Breast epithelium (tissue), 4 donors: ENCODE measurements around the gene DDX31. TPM values are rescaled to one million over a fixed set of nuclear protein-coding genes. Genes with fewer than 3 reads are reported as not detected.

ENCODE experiments used
- DNase-seq, 2 donors: peaks; one replicate each; pipeline ENCODE4 v3.0.0-alpha.2; 2019; ENCODE audit warnings: low spot score in 2 of 2
- H3K27ac ChIP-seq, 2 donors: fragments of 200-600 bp; sonication (generic) in 1 of 2; one replicate each; pipeline ENCODE4 v1.5.1; 2016 to 2019; ENCODE audit warnings: mild to moderate bottlenecking in 1 of 2
- H3K27me3 ChIP-seq, 2 donors: fragments of 200-600 bp; sonication (generic) in 1 of 2; one replicate each; pipeline versions ENCODE4 v1.5.1 to v1.6.0; 2017 to 2019; ENCODE audit warnings: control low read depth in 1 of 2, mild to moderate bottlenecking in 1 of 2
- H3K36me3 ChIP-seq: fragments of 200-600 bp; one replicate; pipeline ENCODE4 v1.5.1; 2019
- H3K4me1 ChIP-seq, 2 donors: fragments of 200-600 bp; sonication (generic); one replicate each; pipeline ENCODE4 v1.5.1; 2016 to 2019; ENCODE audit warnings: control low read depth in 1 of 2
- H3K4me3 ChIP-seq, 3 donors: fragments of 200-600 bp; sonication (generic); 1 replicate in 2 of 3; 2 replicates in 1 of 3; pipeline ENCODE4 v1.5.1; 2016 to 2019; ENCODE audit warnings: mild to moderate bottlenecking in 3 of 3, moderate library complexity in 2 of 3
- H3K9me3 ChIP-seq, 2 donors: fragments of 200-600 bp; sonication (generic) in 1 of 2; one replicate each; pipeline ENCODE4 v1.5.1; 2016 to 2019; ENCODE audit warnings: control low read depth in 1 of 2
- CTCF ChIP-seq, 3 donors: fragments of 450-650 bp; IDR thresholded peaks; one replicate each; pipeline ENCODE4 v1.5.1; 2016 to 2017; ENCODE audit warnings: antibody characterized with exemption in 3 of 3, mild to moderate bottlenecking in 3 of 3, moderate library complexity in 3 of 3
- POLR2A ChIP-seq: fragments of 450-650 bp; IDR thresholded peaks from one replicate; pipeline ENCODE4 v1.6.1; 2016; ENCODE audit warnings: antibody characterized with exemption, mild to moderate bottlenecking, moderate library complexity
- POLR2AphosphoS5 ChIP-seq, 3 donors: sonication (generic); formaldehyde crosslinking; IDR thresholded peaks; one replicate each; pipeline ENCODE4 v1.6.1; 2017; ENCODE audit warnings: antibody characterized with exemption in 3 of 3
- intact Hi-C: fragments of 100-400 bp; cut with DNase I; formaldehyde crosslinking; loops from one replicate; pipeline ENCODE4 v1.15.1; 2023; ENCODE audit warnings: low total_unique reads
- total RNA-seq, 3 donors: library from RNA; depleted of rRNA; stranded (reverse); fragments of >200 nt; gene quantifications; one replicate each; pipeline ENCODE4 v1.1.0, GENCODE V29; 2016

The DDX31 gene
- total RNA-seq, 3 donors from 2014 or later = 10.2 to 23.6 (median 19.0) TPM

DNA sequence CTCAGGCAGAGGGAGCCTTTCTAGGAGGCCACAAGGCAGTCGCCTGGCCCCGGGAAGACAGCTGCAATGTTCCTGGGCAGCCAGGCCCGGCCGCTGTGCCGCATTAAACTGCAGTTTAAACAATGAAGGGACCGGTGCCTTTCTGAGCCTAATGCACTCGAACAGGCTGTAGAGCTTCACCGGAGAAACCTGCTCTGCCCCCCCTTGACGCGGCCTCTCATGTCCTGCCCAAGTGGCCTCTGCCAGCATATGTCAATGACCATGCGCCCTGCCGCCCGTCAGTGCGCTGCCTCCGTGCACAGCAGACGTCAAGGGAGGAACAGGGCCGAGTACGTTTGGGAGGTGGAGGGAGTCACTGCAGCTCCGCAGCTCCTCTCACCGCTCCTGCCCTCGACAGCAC is 125.8 kb downstream of the DDX31 start:
- no peak for DNase-seq
- H3K9me3 ChIP-seq = no peaks in the 10 kb centered on the region
- H3K4me1 ChIP-seq = no peaks in the 10 kb centered on the region
- intact Hi-C loops = no loop called here
- no peak overlapping the region for H3K27ac ChIP-seq
- no peak overlapping the region for H3K4me3 ChIP-seq
- H3K36me3 ChIP-seq = no peaks in the 10 kb centered on the region
- no peak for TF ChIP-seq POLR2AphosphoS5 (IDR thresholded peaks at IDR 0.05)
- TF ChIP-seq CTCF (IDR thresholded peaks at IDR 0.05) = no peak
- TF ChIP-seq POLR2A = no peak
- H3K27me3 ChIP-seq = peaks cover 0 to 3% of the 10 kb centered on the region in 2 donors

DNA sequence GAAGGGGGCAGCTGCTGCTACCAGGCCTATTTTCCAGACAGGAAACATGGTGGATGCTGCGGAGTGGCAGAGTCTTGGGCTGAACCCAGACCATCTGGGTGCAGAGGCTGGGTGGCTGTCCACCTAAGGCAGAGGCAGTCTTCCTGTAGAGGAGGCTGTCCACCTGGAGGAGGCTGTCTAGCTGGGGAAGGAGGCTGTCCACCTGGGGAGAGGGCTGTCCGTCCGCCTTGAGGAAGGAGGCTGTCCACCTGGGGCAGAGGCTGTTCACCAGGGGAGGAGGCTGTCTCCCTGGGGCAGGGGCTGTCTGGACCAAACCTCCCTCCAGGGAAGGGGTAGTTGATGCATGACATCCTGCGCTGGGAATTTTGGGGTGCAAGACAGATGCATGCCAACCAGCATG is 126.5 kb downstream of the DDX31 start:
- Histone ChIP-seq H3K27me3 (peaks cover 0 to 3% of the 10 kb centered on the region in 2 donors), H3K4me3 (no peak overlapping the region), H3K36me3 (no peaks in the 10 kb centered on the region), H3K4me1 (no peaks in the 10 kb centered on the region), H3K9me3 (no peaks in the 10 kb centered on the region), H3K27ac (no peak overlapping the region)
- intact Hi-C loops = no loop called here
- no peak for DNase-seq
- TF ChIP-seq POLR2A = no peak
- no peak for TF ChIP-seq POLR2AphosphoS5 (IDR thresholded peaks at IDR 0.05)
- no peak for TF ChIP-seq CTCF (IDR thresholded peaks at IDR 0.05)

Other genes starting within 250 kb of the DDX31 start
- gene BARHL1, start 87.4 kb downstream of the DDX31 start, total RNA-seq = not detected
- gene GTF3C4, start 481 bp upstream of the DDX31 start, total RNA-seq = 10 to 100 TPM in 2 of 3 donors, 1 to 10 TPM in 1; 9.3 to 19.6 (median 13.4) TPM
- 1 to 10 TPM in 2 of 3 donors, under 1 TPM in 1; 0.66 to 2.6 (median 1.0) TPM for gene AK8, start 208.3 kb upstream of the DDX31 start, total RNA-seq
- gene SPACA9, start 208.9 kb upstream of the DDX31 start, total RNA-seq = 1 to 10 TPM; 2.9 to 5.4 (median 5.0) TPM